Activated CD4-positive, alpha-beta T cell treated with anti-CD3 and anti-CD28 coated beads, Interleukin-2, amount 10 ng/mL, durations not matched to agents 7 days and 5 days (primary cell): ENCODE data around the gene AVL9. TPM values are rescaled to one million over a fixed set of nuclear protein-coding genes. Genes with fewer than 3 reads are reported as not detected.
A peak's percentile ranks its signal among the peaks of the same experiment; 100 is the strongest.

Experiments used
- CTCF ChIA-PET: fragments of 350-600 bp; sonication (Branson Sonifier 250); formaldehyde crosslinking; loops from one replicate; lab custom pipeline; 2021; ENCODE audit warnings: antibody characterized with exemption; lab: Charles Lee
- POLR2A ChIA-PET: fragments of 350-600 bp; sonication (Branson Sonifier 250); formaldehyde crosslinking; loops from one replicate; lab custom pipeline; 2021; ENCODE audit warnings: antibody characterized with exemption; lab: Charles Lee
- DNase-seq: peaks from one replicate; pipeline ENCODE4 v3.0.0-alpha.2; 2020
- H3K27ac Mint-ChIP-seq: one replicate; pipeline ENCODE4 v1.8.0; 2021; ENCODE audit warnings: mild to moderate bottlenecking, moderate library complexity, mixed read lengths
- H3K27me3 Mint-ChIP-seq: one replicate; pipeline ENCODE4 v1.8.0; 2021; ENCODE audit warnings: mixed read lengths
- H3K36me3 Mint-ChIP-seq: one replicate; pipeline ENCODE4 v1.8.0; 2021; ENCODE audit warnings: low read depth, mixed read lengths
- H3K4me1 Mint-ChIP-seq: one replicate; pipeline ENCODE4 v1.8.0; 2021; ENCODE audit warnings: mixed read lengths
- H3K4me3 Mint-ChIP-seq: one replicate; pipeline ENCODE4 v1.8.0; 2021; ENCODE audit warnings: mild to moderate bottlenecking, moderate library complexity, mixed read lengths
- H3K9me3 Mint-ChIP-seq: one replicate; pipeline ENCODE4 v1.8.0; 2021; ENCODE audit warnings: mixed read lengths
- total RNA-seq, 2 experiments: library from RNA; stranded (reverse); gene quantifications; one replicate each; pipeline ENCODE4 v1.2.3, GENCODE V29; 2021

The AVL9 gene
- total RNA-seq, 2 experiments from 2014 or later = 33.2 to 35.8 TPM

GRCh38 chr7:32501522-32501921 lies 6.2 kb downstream of the AVL9 start:
- ChIA-PET POLR2A (no interaction called here), CTCF (interaction anchor here (1.0 kb wide), 1 partner anchor 64 kb away, joined by 4 read pairs; no protein-coding TSS in a partner anchor)
- peaks cover 48% of the 10 kb centered on the region for H3K4me1 Mint-ChIP-seq

GRCh38 chr7:32502728-32503127 lies 7.4 kb downstream of the AVL9 start:
- no peaks in the 10 kb centered on the region for H3K27me3 Mint-ChIP-seq
- peaks cover 29% of the 10 kb centered on the region for H3K36me3 Mint-ChIP-seq
- no peak for DNase-seq
- peak overlapping the region; percentile 52 for H3K27ac Mint-ChIP-seq
- ChIA-PET POLR2A (no interaction called here), CTCF (interaction anchor here (0.7 kb wide), 1 partner anchor 9 kb away, joined by 3 read pairs; no protein-coding TSS in a partner anchor)
- no peak overlapping the region for H3K4me3 Mint-ChIP-seq
- H3K4me1 Mint-ChIP-seq = peaks cover 44% of the 10 kb centered on the region
- no peaks in the 10 kb centered on the region for H3K9me3 Mint-ChIP-seq

More at GRCh38 chr7:32501522-32501921, 6.2 kb downstream of the AVL9 start:
- H3K9me3 Mint-ChIP-seq = no peaks in the 10 kb centered on the region
- no peak overlapping the region for H3K4me3 Mint-ChIP-seq
- peaks cover 26% of the 10 kb centered on the region for H3K36me3 Mint-ChIP-seq
- H3K27ac Mint-ChIP-seq = no peak overlapping the region
- H3K27me3 Mint-ChIP-seq = no peaks in the 10 kb centered on the region
- no peak for DNase-seq

GRCh38 chr7:32506266-32507054 lies 11.2 kb downstream of the AVL9 start:
- H3K27ac Mint-ChIP-seq = no peak overlapping the region
- H3K4me3 Mint-ChIP-seq = no peak overlapping the region
- no peak for DNase-seq
- peaks cover 38% of the 10 kb centered on the region for H3K36me3 Mint-ChIP-seq
- no peaks in the 10 kb centered on the region for H3K27me3 Mint-ChIP-seq
- ChIA-PET POLR2A (no interaction called here), CTCF (no interaction called here)
- H3K9me3 Mint-ChIP-seq = peaks cover 4% of the 10 kb centered on the region
- peaks cover 29% of the 10 kb centered on the region for H3K4me1 Mint-ChIP-seq

- no peak overlapping the region for H3K27ac Mint-ChIP-seq
- H3K4me1 Mint-ChIP-seq = peaks cover 31% of the 10 kb centered on the region
- no peaks in the 10 kb centered on the region for H3K27me3 Mint-ChIP-seq
- H3K4me3 Mint-ChIP-seq = no peak overlapping the region
- H3K9me3 Mint-ChIP-seq = peaks cover 5% of the 10 kb centered on the region
- peaks cover 41% of the 10 kb centered on the region for H3K36me3 Mint-ChIP-seq
- POLR2A ChIA-PET = no interaction called here
- CTCF ChIA-PET = no interaction called here
- DNase-seq = no peak
Observed at GRCh38 chr7:32507414-32507813, 12.1 kb downstream of the AVL9 start.

GRCh38 chr7:32511791-32512190 lies 16.5 kb downstream of the AVL9 start:
- peaks cover 49% of the 10 kb centered on the region for H3K4me1 Mint-ChIP-seq
- ChIA-PET CTCF (no interaction called here), POLR2A (no interaction called here)
- H3K9me3 Mint-ChIP-seq = peaks cover 13% of the 10 kb centered on the region
- no peak overlapping the region for H3K27ac Mint-ChIP-seq
- no peaks in the 10 kb centered on the region for H3K27me3 Mint-ChIP-seq
- no peak for DNase-seq
- H3K4me3 Mint-ChIP-seq = no peak overlapping the region
- peaks cover 68% of the 10 kb centered on the region for H3K36me3 Mint-ChIP-seq

GRCh38 chr7:32513210-32513609 lies 17.9 kb downstream of the AVL9 start:
- POLR2A ChIA-PET = no interaction called here
- CTCF ChIA-PET = no interaction called here
- no peak for DNase-seq
- H3K27me3 Mint-ChIP-seq = no peaks in the 10 kb centered on the region
- H3K4me1 Mint-ChIP-seq = peaks cover 46% of the 10 kb centered on the region
- peaks cover 71% of the 10 kb centered on the region for H3K36me3 Mint-ChIP-seq
- H3K4me3 Mint-ChIP-seq = no peak overlapping the region
- H3K9me3 Mint-ChIP-seq = peaks cover 16% of the 10 kb centered on the region
- H3K27ac Mint-ChIP-seq = no peak overlapping the region

GRCh38 chr7:32515890-32516550 lies 20.7 kb downstream of the AVL9 start:
- ChIA-PET POLR2A (no interaction called here), CTCF (interaction anchor here (1.4 kb wide), 1 partner anchor 24 kb away, joined by 3 read pairs; no protein-coding TSS in a partner anchor)
- H3K4me1 Mint-ChIP-seq = peaks cover 45% of the 10 kb centered on the region
- H3K36me3 Mint-ChIP-seq = peaks cover 68% of the 10 kb centered on the region
- H3K9me3 Mint-ChIP-seq = peaks cover 30% of the 10 kb centered on the region
- no peak overlapping the region for H3K4me3 Mint-ChIP-seq
- DNase-seq = peak; percentile 7
- H3K27me3 Mint-ChIP-seq = no peaks in the 10 kb centered on the region
- H3K27ac Mint-ChIP-seq = peak overlapping the region; percentile 65

GRCh38 chr7:32516551-32517100 lies 21.3 kb downstream of the AVL9 start:
- no peaks in the 10 kb centered on the region for H3K27me3 Mint-ChIP-seq
- no peak overlapping the region for H3K27ac Mint-ChIP-seq
- ChIA-PET POLR2A (no interaction called here), CTCF (interaction anchor here (1.1 to 1.4 kb wide), 2 partner anchors 16 to 23 kb away, joined by 3 to 4 read pairs; no protein-coding TSS in a partner anchor)
- no peak for DNase-seq
- peaks cover 39% of the 10 kb centered on the region for H3K4me1 Mint-ChIP-seq
- no peak overlapping the region for H3K4me3 Mint-ChIP-seq
- H3K9me3 Mint-ChIP-seq = peaks cover 30% of the 10 kb centered on the region
- peaks cover 67% of the 10 kb centered on the region for H3K36me3 Mint-ChIP-seq

GRCh38 chr7:32518534-32519140 lies 23.3 kb downstream of the AVL9 start:
- ChIA-PET POLR2A (no interaction called here), CTCF (interaction anchor here (0.6 kb wide), 1 partner anchor 76 kb away, joined by 3 read pairs; no protein-coding TSS in a partner anchor)
- H3K27ac Mint-ChIP-seq = no peak overlapping the region
- H3K36me3 Mint-ChIP-seq = peaks cover 67% of the 10 kb centered on the region
- peaks cover 40% of the 10 kb centered on the region for H3K9me3 Mint-ChIP-seq
- DNase-seq = no peak
- peaks cover 30% of the 10 kb centered on the region for H3K4me1 Mint-ChIP-seq
- H3K4me3 Mint-ChIP-seq = no peak overlapping the region
- no peaks in the 10 kb centered on the region for H3K27me3 Mint-ChIP-seq

- no peak overlapping the region for H3K27ac Mint-ChIP-seq
- POLR2A ChIA-PET = no interaction called here
- peaks cover 40% of the 10 kb centered on the region for H3K9me3 Mint-ChIP-seq
- CTCF ChIA-PET = no interaction called here
- peaks cover 21% of the 10 kb centered on the region for H3K4me1 Mint-ChIP-seq
- H3K4me3 Mint-ChIP-seq = no peak overlapping the region
- no peaks in the 10 kb centered on the region for H3K27me3 Mint-ChIP-seq
- H3K36me3 Mint-ChIP-seq = peaks cover 61% of the 10 kb centered on the region
- no peak for DNase-seq
Observed at GRCh38 chr7:32519763-32520162, 24.5 kb downstream of the AVL9 start.

GRCh38 chr7:32522746-32523530 lies 27.6 kb downstream of the AVL9 start:
- no peak overlapping the region for H3K4me3 Mint-ChIP-seq
- POLR2A ChIA-PET = no interaction called here
- no peak for DNase-seq
- H3K27me3 Mint-ChIP-seq = no peaks in the 10 kb centered on the region
- peaks cover 1% of the 10 kb centered on the region for H3K4me1 Mint-ChIP-seq
- H3K9me3 Mint-ChIP-seq = peaks cover 30% of the 10 kb centered on the region
- H3K27ac Mint-ChIP-seq = no peak overlapping the region
- CTCF ChIA-PET = no interaction called here
- H3K36me3 Mint-ChIP-seq = peaks cover 41% of the 10 kb centered on the region

- Mint-ChIP-seq H3K4me1 (peaks cover 1% of the 10 kb centered on the region), H3K4me3 (no peak overlapping the region), H3K27ac (no peak overlapping the region), H3K36me3 (peaks cover 43% of the 10 kb centered on the region), H3K27me3 (no peaks in the 10 kb centered on the region), H3K9me3 (peaks cover 29% of the 10 kb centered on the region)
- no peak for DNase-seq
- ChIA-PET POLR2A (no interaction called here), CTCF (no interaction called here)
Observed at GRCh38 chr7:32524631-32525030, 29.3 kb downstream of the AVL9 start.
